ENCODE measurements around the gene PIP4K2C.

Gene PIP4K2C

GRCh38 chr12:57575771-57576612 lies 15.0 kb upstream of the PIP4K2C start:
- TF ChIP-seq GATA3 (IDR thresholded peaks at IDR 0.05; ENCODE audit: low read depth, low read length) = no peak

DNA sequence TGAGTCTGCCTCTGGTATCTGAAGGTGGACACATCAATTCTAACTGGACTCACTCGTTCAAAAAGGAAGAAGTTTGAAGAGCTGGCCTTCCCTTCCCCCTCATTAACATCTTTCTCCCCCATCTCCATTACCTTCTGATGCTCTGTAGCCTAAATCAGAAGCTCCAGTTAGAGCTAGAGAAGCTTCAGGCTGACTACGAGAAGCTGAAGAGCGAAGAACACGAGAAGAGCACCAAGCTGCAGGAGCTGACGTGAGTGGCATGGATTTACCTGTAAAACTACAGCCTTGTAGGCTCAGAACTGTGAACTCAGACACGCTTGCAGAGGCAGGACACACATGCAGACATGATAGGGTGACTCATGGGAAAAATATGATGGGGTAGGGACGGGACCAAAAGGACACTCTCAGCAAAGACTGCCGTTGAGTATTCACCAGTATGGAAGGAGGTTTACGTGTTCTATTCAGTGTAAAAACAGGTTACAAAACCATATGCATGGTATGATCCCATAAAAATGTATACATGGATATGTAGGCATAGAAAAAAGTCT lies 14.3 kb upstream of the PIP4K2C start:
- TF ChIP-seq GATA2 (IDR thresholded peaks at IDR 0.05; ENCODE audit: low read depth, low read length) (no peak), GATA3 (IDR thresholded peaks at IDR 0.05; ENCODE audit: low read depth, low read length) (no peak)

GRCh38 chr12:57577981-57578758 lies 12.8 kb upstream of the PIP4K2C start:
- TF ChIP-seq GATA3 (IDR thresholded peaks at IDR 0.05; ENCODE audit: low read depth, low read length) = no peak
- no peak for TF ChIP-seq GATA2 (IDR thresholded peaks at IDR 0.05; ENCODE audit: low read depth, low read length)

- no peak for TF ChIP-seq GATA2 (IDR thresholded peaks at IDR 0.05; ENCODE audit: low read depth, low read length)
These were observed 12.0 kb upstream of the PIP4K2C start for GRCh38 chr12:57579011-57579410.

DNA sequence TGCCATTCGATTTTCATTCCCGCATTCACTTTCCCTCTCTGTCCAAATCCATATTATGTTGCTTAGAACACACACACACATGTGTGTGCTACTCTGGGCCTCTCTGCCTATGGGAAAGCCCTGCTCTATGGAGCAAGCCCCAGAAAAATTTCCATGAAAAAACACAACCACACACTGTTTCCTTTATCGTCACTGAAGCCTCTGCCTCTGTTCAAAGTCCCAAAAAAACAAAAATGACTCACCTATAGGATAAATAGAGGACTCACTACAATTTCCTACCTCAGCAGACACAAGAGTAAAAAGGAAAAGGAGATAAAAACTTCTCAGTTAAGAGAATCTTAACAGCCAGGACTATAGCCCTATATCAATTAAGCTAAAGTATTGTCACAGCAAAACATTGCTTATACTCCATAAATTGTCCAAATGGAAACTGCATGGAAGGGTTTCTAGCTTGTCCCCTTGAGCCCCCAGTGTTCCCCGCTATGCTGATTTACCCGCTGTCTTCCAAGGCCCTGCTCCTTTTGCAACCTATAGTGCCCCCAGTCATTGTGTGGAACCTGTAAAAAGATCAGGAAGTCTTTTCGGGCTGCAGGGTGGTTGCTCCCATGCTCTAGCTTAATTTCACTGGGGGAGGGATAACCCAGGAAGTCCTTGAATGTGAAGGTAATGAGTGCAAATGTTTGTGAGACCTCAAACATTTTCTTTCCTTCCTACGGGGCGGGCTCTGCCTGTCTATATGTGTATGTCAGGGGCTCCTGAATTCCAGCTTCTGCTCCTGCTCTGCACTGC lies 11.1 kb upstream of the PIP4K2C start:
- TF ChIP-seq GATA2 (IDR thresholded peaks at IDR 0.05; ENCODE audit: low read depth, low read length) = no peak
- TF ChIP-seq GATA3 (IDR thresholded peaks at IDR 0.05; ENCODE audit: low read depth, low read length) = no peak

DNA sequence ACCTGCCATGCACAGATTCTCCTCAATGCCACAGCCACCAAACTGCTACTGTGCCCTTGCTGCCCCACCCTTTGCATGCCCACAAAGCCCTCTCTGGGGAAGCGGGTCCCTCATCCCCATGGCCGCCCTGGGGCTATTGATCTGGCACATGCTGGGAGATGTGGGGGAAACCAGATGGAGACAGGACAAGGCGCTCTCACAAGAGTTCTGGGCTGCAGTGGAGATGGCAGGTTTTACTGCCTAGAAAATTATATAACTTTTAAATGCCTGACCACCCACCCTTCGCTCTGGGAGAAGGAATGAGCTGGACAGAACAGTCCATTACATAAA lies 10.6 kb upstream of the PIP4K2C start:
- TF ChIP-seq GATA3 (IDR thresholded peaks at IDR 0.05; ENCODE audit: low read depth, low read length) (no peak), GATA2 (IDR thresholded peaks at IDR 0.05; ENCODE audit: low read depth, low read length) (no peak)

DNA sequence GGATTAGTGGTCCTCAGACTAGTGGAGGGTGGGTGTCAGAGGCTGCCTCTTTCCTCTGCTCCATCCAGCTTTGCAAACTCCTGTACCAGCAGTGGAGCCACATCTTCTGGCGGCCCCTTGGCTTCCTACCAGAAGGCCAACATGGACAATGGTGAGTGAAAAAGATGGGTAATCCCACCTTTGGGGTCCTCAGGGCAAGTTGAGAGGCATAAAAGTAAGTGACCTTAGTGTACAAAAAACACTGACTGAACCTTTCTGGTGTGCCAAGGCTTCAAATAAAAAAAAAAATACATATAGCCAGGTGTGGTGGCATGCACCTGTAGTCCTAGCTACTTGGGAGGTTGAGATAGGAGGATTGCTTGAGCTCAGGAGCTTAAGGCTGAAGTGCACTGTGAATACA lies 9.2 kb upstream of the PIP4K2C start:
- TF ChIP-seq GATA3 (IDR thresholded peaks at IDR 0.05; ENCODE audit: low read depth, low read length) = no peak

GRCh38 chr12:57582440-57582839 lies 8.6 kb upstream of the PIP4K2C start:
- TF ChIP-seq GATA3 (IDR thresholded peaks at IDR 0.05; ENCODE audit: low read depth, low read length) (no peak), GATA2 (IDR thresholded peaks at IDR 0.05; ENCODE audit: low read depth, low read length) (no peak)

DNA sequence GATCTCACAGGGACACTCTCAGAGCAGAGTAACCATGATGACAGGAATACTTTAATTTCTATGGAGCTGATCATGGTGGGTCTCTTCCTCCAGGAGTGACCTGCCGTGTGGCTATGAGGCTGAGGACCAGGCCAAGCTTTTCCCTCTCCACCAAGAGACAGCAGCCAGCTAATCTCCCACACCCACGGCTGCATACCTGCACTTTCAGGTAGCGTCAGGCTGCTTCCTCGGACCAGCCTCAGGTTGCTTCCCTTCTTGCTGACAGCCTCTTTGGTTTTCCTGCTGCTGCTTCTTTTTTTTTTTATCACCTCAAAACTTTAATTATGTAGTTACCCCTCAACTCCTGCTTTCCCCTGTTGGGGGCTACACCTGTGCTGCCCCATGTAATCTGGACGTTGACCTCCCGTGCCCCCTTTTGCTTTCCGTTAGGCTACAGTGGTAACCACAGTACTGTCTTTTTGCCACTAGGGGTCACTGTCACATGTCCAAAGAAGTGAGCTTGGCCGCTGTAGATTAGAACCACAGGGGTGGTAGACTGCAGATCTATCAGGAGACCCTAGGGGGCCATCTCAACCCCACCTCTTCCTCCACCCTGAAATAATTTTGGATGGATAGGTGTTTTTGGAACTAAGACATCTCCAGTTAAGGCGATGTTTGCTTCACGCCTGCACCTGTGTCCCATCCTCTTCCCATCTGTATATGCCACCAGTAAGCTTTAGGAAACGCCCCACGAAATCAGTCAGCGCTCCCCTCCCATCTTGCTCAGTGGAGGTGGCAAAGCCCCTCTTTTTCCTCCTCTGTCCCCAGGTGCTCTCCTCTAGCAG lies 7.8 kb upstream of the PIP4K2C start:
- TF ChIP-seq GATA3 (IDR thresholded peaks at IDR 0.05; ENCODE audit: low read depth, low read length) = no peak
- TF ChIP-seq GATA2 (IDR thresholded peaks at IDR 0.05; ENCODE audit: low read depth, low read length) = no peak

DNA sequence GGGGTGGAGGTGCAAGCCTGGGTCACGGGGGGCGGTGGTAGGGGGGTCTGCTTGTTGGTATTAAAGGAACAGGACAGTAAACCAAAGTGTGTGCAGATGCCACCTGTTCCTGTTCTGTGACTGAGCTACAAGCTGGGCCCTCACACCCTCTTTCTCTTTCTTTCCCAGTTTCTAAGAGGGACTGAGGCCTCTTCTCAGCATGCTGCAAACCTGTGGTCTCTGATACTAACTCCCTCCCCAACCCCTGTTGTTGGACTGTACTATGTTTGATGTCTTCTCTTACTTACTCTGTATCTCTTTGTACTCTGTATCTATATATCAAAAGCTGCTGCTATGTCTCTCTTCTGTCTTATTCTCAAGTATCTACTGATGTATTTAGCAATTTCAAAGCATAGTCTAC lies 6.9 kb upstream of the PIP4K2C start:
- no peak for TF ChIP-seq GATA3 (IDR thresholded peaks at IDR 0.05; ENCODE audit: low read depth, low read length)
- no peak for TF ChIP-seq GATA2 (IDR thresholded peaks at IDR 0.05; ENCODE audit: low read depth, low read length)

DNA sequence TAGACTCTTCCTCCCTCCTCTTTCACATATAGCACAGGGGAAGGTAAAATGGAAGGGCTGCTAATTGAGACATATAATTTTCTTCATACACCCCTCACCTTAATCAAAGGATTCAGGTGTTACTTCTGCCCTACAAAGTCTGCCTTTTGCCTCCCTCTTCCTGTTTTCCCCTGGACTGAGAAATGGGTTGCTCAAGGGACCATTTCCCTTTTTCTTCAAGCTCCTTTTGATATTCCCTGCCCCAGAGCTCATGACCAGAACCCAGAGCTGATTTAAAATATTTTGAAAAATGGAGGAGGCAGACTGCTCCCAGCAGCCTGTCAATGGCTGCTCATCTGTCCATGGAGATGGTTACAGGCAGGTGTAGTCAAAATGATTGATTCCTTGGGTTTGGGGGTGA lies 6.3 kb upstream of the PIP4K2C start:
- TF ChIP-seq GATA3 (IDR thresholded peaks at IDR 0.05; ENCODE audit: low read depth, low read length) = no peak
- TF ChIP-seq GATA2 (IDR thresholded peaks at IDR 0.05; ENCODE audit: low read depth, low read length) = no peak

GRCh38 chr12:57585156-57585555 lies 5.8 kb upstream of the PIP4K2C start:
- TF ChIP-seq GATA2 (IDR thresholded peaks at IDR 0.05; ENCODE audit: low read depth, low read length) (no peak), GATA3 (IDR thresholded peaks at IDR 0.05; ENCODE audit: low read depth, low read length) (no peak)

- TF ChIP-seq GATA2 (IDR thresholded peaks at IDR 0.05; ENCODE audit: low read depth, low read length) = no peak
- TF ChIP-seq GATA3 (IDR thresholded peaks at IDR 0.05; ENCODE audit: low read depth, low read length) = no peak
These were observed 4.9 kb upstream of the PIP4K2C start for GRCh38 chr12:57586128-57586527.

Measured in SH-SY5Y (cell line).